SJCRH30 (cell line): Measurements from ENCODE around the gene ST6GALNAC3. TPM values are rescaled to one million over a fixed set of nuclear protein-coding genes. Genes with fewer than 3 reads are reported as not detected.
A peak's percentile ranks its signal among the peaks of the same experiment; 100 is the strongest.
"Not testable (repeated sequence)": the region's sequence is repeated elsewhere in the genome, so short reads cannot be mapped to it uniquely, and the experiment has no call there.

ENCODE experiments used
- DNase-seq, 2 experiments: peaks; one replicate each; pipeline ENCODE4 v3.0.0-alpha.2; 2015 to 2020
- H3K27ac ChIP-seq: fragments of 250-450 bp; sonication (Bioruptor Pico); 2 replicates; pipeline ENCODE4 v1.5.1; 2020; ENCODE audit warnings: mild to moderate bottlenecking, moderate library complexity
- H3K27me3 ChIP-seq: fragments of 250-450 bp; sonication (Bioruptor Pico); 2 replicates; pipeline ENCODE4 v1.5.1; 2020; ENCODE audit warnings: mild to moderate bottlenecking, moderate library complexity
- H3K36me3 ChIP-seq: fragments of 250-450 bp; sonication (Bioruptor Pico); 2 replicates; pipeline ENCODE4 v1.5.1; 2020; ENCODE audit warnings: mild to moderate bottlenecking, moderate library complexity
- H3K4me1 ChIP-seq: fragments of 250-450 bp; sonication (Bioruptor Pico); 2 replicates; pipeline ENCODE4 v1.5.1; 2020; ENCODE audit warnings: mild to moderate bottlenecking, moderate library complexity
- H3K4me3 ChIP-seq: fragments of 250-450 bp; sonication (Bioruptor Pico); 2 replicates; pipeline ENCODE4 v1.5.1; 2020; ENCODE audit warnings: mild to moderate bottlenecking, moderate library complexity
- H3K9me3 ChIP-seq: fragments of 250-450 bp; sonication (Bioruptor Pico); replicated peaks from 2 replicates; pipeline ENCODE4 v1.5.1; 2020; ENCODE audit warnings: mild to moderate bottlenecking, moderate library complexity
- total RNA-seq: library from RNA; depleted of rRNA; stranded (reverse); fragments of >200 nt; shearing (Covaris generic); gene quantifications from 2 replicates; pipeline ENCODE4 v1.2.3, GENCODE V29; 2014; rRNA removed

The ST6GALNAC3 gene
- 4.8 and 6.4 TPM in 2 replicates for total RNA-seq

DNA sequence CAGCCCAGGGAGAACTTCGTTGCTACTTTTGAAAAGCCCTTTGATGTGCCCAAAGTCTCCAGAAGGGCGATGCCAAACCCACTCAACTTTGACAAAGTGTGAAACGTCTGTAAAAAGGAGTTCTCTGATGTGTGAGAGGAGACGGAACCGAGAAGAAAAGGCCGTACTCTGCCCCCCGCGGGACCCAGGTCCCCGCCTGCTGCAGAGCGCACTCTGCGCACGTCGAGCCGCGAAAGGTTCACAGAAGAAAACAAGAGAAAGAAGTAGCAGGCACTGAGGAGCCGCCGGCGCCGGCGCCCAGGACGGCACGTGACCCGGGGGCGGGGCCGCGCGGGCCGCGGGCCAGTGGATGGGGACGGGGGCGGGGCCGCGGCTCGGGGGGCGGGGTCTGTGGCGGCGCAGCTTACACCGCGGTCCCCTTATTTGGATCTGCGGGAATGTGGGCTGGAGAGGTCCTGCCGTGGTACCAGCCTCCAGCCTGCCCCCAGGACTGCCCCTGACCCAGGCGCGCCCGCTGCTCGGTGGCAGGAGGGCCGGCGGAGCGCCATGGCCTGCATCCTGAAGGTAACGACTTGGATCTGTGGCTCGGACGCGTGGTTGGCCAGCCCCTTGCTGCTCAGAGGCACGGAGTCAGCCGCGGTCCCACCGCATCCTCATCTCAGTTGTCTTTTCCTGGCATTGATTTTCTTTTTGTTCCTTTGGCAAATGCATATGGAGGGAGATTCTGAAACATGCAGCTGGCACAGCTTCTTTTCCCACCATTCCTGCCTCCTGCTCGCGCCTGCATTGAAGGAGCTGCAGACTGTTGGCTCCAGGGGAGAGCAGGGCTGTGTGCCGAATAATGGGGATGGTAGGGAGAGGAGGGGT, at the start of gene ST6GALNAC3:
Gene ST6GALNAC3, plus strand, starts transcription at position 426 of the 867 bp plus-strand sequence.
- DNase-seq: peak; percentile 80 to 85
- Histone ChIP-seq H3K36me3 (no peaks in the 10 kb centered on the region), H3K27ac (peak within 1 kb of the TSS; percentile 49), H3K27me3 (no peaks in the 10 kb centered on the region), H3K4me3 (peak within 1 kb of the TSS; percentile 81), H3K9me3 (no peaks in the 10 kb centered on the region), H3K4me1 (peaks cover 5% of the 10 kb centered on the region; the same call in 1 of the 2 replicates)

DNA sequence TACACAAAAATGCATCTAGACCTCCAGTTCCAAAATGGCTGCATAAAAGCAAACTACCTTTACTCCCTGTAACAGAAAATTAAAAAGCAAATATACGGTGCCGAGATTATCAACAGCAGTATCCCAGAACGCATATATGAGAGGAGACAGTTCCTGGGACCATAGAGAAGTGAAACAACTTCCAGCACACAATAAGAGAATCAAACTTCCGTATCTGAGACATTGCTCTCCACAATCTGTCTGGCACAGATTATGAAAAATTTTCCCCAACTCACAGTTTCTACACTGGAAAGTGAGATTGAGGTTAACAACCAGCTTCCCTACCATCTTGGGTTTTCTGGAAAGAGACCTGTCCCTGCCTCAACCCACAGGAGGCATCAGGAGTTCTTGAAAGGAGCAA, 47.2 kb upstream of the ST6GALNAC3 start:
- DNase-seq: no peak
- Histone ChIP-seq H3K27ac (no peak overlapping the region), H3K36me3 (no peaks in the 10 kb centered on the region), H3K4me3 (no peak overlapping the region), H3K4me1 (peaks cover 24% of the 10 kb centered on the region), H3K27me3 (no peaks in the 10 kb centered on the region), H3K9me3 (no peaks in the 10 kb centered on the region)

DNA sequence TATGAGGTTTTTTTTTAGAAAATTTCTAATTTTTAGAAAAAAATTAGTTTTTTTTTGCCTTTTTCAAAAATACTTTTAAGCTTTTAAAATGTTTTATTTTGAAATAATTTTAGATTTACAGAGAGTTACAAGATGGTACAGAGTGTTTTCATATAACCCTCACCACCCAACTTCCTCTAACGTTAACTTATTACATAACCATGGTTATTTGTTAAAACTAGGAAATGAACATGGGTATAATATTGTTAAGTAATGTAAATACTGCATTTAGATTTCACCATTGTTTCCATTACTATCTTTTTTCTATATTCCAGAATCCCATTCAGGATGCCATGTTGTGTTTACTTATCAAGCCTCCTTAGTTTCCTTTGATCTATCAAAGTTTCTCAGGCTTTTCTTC, 45.2 kb upstream of the ST6GALNAC3 start:
- peaks cover 17% of the 10 kb centered on the region for H3K4me1 ChIP-seq
- H3K36me3 ChIP-seq: no peaks in the 10 kb centered on the region
- no peaks in the 10 kb centered on the region for H3K9me3 ChIP-seq
- no peak overlapping the region for H3K4me3 ChIP-seq
- DNase-seq: no peak
- no peaks in the 10 kb centered on the region for H3K27me3 ChIP-seq
- H3K27ac ChIP-seq: no peak overlapping the region

DNA sequence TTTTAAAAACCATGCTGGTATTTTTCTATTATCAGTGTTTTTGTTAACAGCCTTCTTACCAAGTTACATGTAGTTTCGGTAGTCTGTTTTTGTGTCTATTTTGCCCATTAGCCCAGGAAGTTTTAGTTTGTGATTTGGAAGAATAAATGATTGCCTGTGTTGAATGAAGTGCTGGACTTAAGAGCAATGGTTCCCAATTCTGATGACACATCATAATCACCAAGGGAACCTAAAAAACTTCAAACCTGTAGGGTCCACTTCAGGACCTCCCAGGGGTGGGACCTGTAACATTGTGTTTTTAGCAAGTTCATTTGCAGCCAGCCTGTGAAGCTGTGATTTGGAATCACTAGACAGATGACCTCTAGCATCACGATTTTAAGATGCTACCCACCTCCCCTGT, 43.0 kb upstream of the ST6GALNAC3 start:
- H3K27ac ChIP-seq: no peak overlapping the region
- H3K4me1 ChIP-seq: peaks cover 9% of the 10 kb centered on the region
- H3K36me3 ChIP-seq: no peaks in the 10 kb centered on the region
- H3K27me3 ChIP-seq: no peaks in the 10 kb centered on the region
- no peaks in the 10 kb centered on the region for H3K9me3 ChIP-seq
- no peak for DNase-seq
- no peak overlapping the region for H3K4me3 ChIP-seq

DNA sequence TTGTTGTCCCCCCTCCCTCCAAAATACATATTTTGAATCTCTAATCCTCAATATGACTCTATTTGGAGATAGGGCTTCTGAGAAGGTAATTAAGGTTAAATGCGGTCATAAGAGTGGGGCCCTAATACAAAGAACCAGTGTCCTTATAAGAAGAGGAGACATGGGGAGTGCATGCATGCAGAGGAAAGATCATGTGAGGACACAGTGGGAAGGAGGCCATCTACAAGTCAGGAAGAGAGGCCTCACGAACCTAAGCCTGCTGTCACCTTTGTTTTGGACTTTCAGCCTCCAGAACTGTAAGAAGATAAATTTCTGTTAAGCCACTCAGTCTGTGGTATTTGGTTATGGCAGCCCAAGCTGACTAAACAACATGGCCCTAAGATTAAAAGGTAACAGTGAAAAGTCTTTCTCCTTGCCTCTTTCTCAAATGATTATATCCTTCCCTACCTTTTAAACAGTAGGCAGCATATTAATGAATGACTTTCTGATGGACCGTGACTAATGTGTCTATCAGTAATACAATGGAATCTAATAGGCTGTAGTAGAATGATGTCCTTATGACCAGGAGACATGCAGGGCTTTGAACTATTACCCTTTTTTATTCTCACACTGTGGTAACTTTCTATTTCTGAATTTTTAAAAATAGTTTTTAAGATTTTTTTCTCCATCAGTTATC, 40.6 kb upstream of the ST6GALNAC3 start:
- H3K9me3 ChIP-seq: no peaks in the 10 kb centered on the region
- H3K4me1 ChIP-seq: peaks cover 27% of the 10 kb centered on the region
- no peaks in the 10 kb centered on the region for H3K36me3 ChIP-seq
- no peak overlapping the region for H3K27ac ChIP-seq
- no peaks in the 10 kb centered on the region for H3K27me3 ChIP-seq
- DNase-seq: no peak
- H3K4me3 ChIP-seq: no peak overlapping the region

DNA sequence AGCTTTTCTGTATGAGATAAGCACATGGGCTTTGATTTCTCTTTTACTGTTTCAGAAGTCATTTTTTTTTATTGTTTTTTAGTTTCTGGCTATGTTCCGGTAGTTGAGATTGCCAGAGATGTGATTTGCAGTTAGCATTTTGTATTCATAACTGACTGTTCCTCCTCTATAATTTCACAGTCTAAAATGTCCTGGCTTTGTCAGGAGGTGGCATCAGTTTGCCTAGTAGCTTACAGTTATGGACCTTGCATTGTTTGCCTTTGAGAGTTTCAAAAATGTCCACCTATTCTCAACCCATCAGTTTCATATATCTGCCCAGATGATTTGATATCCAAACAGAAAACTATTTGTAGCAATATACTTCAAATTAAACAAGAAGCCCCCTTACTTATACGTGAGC, 39.5 kb upstream of the ST6GALNAC3 start:
- no peak for DNase-seq
- no peak overlapping the region for H3K27ac ChIP-seq
- H3K9me3 ChIP-seq: no peaks in the 10 kb centered on the region
- no peak overlapping the region for H3K4me3 ChIP-seq
- H3K27me3 ChIP-seq: no peaks in the 10 kb centered on the region
- H3K36me3 ChIP-seq: no peaks in the 10 kb centered on the region
- peaks cover 30% of the 10 kb centered on the region for H3K4me1 ChIP-seq

DNA sequence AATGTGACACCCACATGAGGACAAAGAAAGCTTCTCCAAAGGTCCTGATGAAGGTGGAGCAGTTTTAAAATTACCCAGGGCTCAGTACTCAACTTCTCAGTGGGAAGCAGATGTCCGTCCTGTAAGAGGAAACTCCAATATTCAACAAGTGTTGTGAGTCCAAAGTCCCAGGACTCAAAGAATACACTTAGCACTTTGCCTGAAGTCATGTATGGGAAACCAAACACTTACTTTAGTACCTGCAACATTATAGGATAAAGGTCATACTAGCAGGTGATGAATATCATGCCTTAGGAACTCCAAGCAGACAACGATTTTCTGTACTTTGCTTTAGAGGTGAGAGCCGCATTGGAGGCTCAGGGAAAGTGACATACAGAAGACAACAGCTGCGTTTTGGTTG, 37.2 kb upstream of the ST6GALNAC3 start:
- Histone ChIP-seq H3K27me3 (no peaks in the 10 kb centered on the region), H3K4me3 (no peak overlapping the region), H3K36me3 (no peaks in the 10 kb centered on the region), H3K27ac (no peak overlapping the region), H3K4me1 (peaks cover 24% of the 10 kb centered on the region), H3K9me3 (no peaks in the 10 kb centered on the region)
- peak in 1 of 2 experiments; percentile 56 for DNase-seq

DNA sequence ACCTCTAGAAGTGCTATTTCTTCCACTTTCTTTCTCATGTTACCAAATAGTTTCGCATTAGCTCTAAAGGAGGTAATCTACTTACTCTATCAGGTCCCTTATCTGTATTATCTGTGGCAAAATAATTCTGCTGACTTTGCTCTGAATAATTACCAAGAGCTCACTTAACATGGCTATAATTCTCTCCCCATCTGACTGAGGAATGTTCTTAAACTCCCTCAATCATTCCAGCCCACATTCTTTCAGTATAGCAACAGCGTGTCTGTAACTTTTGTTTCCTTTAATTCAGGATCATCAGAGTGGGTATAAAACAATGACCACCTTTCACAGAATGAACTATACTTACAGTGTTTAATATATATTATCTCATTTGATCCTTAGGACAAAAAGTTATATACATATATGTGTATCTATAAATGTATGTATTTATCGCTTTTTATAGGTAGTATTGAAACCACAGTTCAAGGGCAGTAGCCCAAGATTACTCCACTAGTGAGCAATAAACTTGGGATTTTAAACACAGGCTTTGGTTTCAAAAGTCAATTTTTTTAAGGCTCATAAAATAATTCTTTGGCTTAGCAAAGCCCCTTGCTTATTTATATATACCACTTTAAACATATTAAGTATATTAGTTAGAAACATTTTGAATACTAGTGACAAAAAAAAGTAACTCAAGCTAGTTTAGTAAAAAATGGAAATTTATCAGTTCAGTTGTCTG, 36.1 kb upstream of the ST6GALNAC3 start:
- Histone ChIP-seq H3K27ac (no peak overlapping the region), H3K4me3 (no peak overlapping the region), H3K9me3 (no peaks in the 10 kb centered on the region), H3K36me3 (no peaks in the 10 kb centered on the region), H3K4me1 (peaks cover 23% of the 10 kb centered on the region), H3K27me3 (no peaks in the 10 kb centered on the region)
- DNase-seq: no peak

DNA sequence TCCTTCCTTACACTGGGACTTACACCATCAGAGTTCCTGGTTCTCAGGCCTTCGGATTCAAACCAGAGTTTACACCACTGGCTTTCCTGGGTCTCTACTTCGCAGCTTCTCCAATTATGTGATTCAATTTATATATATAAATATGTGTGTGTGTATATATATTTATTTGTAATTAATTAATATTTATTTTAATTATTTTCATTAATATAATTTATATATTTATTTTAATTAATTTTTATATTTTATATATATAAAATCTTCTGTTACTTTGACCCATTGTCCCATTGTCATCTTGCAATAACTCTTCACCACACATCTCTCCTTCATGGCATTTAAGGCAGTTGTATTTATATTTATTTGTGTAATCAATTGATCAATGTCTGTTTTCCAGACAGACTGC, 28.4 kb upstream of the ST6GALNAC3 start:
- DNase-seq: no peak
- H3K9me3 ChIP-seq: no peaks in the 10 kb centered on the region; the same call in 1 of the 2 replicates
- H3K4me3 ChIP-seq: no peak overlapping the region
- no peaks in the 10 kb centered on the region for H3K27me3 ChIP-seq
- no peaks in the 10 kb centered on the region for H3K4me1 ChIP-seq
- H3K36me3 ChIP-seq: no peaks in the 10 kb centered on the region
- H3K27ac ChIP-seq: no peak overlapping the region

DNA sequence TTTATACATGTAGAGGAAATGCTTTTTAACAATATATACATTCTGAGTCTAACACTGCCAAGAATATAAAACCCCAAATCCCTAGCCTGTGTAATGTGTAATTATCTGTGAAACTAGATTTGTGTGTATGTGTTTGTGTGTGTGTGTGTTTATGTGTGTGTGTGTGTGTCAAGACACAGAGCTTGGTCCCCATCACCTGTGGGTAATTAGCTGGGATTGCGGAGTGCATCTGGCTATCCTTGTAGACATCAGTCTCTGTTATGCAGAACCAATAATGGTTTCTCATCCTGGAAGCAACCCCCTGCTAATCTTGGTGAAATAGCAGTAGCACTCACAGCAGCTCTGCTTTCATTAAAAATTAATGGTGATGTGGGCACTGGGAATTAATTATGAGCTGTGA, 26.3 kb upstream of the ST6GALNAC3 start:
- DNase-seq: no peak
- Histone ChIP-seq H3K27ac (no peak overlapping the region), H3K9me3 (no peaks in the 10 kb centered on the region; the same call in 1 of the 2 replicates), H3K4me3 (no peak overlapping the region), H3K36me3 (no peaks in the 10 kb centered on the region), H3K4me1 (no peaks in the 10 kb centered on the region), H3K27me3 (no peaks in the 10 kb centered on the region)

DNA sequence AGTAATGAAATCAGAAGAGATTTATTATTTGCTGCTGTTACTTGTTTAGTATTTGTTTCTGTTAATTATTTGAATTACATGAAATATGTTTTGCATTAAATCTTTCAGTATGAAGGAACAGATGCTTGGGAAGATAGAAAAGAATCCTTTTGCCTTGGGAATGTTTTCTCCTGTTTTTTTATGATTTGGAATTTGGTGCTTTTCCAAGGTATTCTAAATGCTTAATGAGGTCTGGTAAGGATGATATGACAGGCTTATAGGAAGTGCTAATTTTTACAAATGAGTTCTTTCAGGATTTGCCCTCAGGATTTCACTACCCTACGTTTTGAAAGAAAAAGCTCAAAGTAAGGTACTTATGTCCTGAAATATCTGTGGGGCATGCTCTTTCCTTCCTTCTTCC, 25.6 kb upstream of the ST6GALNAC3 start:
- no peaks in the 10 kb centered on the region; the same call in 1 of the 2 replicates for H3K9me3 ChIP-seq
- H3K4me1 ChIP-seq: no peaks in the 10 kb centered on the region
- DNase-seq: no peak
- H3K4me3 ChIP-seq: no peak overlapping the region
- no peaks in the 10 kb centered on the region for H3K36me3 ChIP-seq
- H3K27me3 ChIP-seq: no peaks in the 10 kb centered on the region
- no peak overlapping the region for H3K27ac ChIP-seq

DNA sequence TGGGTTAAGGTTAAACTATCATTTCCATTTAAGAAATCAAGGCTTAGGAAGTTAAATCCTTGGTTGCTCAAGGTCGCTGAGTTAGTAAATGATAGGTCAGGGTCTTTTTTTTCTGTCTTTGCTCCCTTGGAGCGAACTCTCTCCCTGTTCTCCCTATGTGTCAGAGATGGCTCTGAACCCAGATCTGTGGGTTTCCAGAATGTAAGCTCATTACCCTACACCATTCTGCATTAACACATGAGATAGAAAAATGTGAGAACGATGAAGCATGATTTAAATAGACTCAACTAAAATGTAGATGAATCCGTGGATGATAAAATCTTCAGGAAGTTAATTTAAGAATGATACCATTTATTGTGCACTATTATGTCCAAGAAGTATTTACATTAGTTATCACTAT, 25.0 kb upstream of the ST6GALNAC3 start:
- Histone ChIP-seq H3K9me3 (no peaks in the 10 kb centered on the region; the same call in 1 of the 2 replicates), H3K36me3 (no peaks in the 10 kb centered on the region), H3K27ac (no peak overlapping the region), H3K4me3 (no peak overlapping the region), H3K27me3 (no peaks in the 10 kb centered on the region), H3K4me1 (no peaks in the 10 kb centered on the region)
- no peak for DNase-seq

DNA sequence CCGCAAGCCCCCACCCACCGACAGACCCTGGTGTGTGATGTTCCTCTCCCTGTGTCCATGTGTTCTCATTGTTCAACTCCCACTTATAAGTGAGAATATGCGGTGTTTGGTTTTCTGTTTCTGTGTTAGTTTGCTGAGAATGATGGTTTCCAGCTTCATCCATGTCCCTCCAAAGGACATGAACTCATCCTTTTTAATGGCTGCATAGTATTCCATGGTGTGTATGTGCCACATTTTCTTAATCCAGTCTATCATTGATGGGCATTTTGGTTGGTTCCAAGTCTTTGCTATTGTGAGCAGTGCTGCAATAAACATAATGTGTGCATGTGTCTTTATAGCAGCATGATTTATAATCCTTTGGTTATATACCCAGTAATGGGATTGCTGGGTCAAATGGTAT, 24.5 kb upstream of the ST6GALNAC3 start:
- H3K9me3 ChIP-seq, H3K36me3 ChIP-seq, H3K4me1 ChIP-seq, H3K27me3 ChIP-seq, H3K27ac ChIP-seq, DNase-seq, H3K4me3 ChIP-seq: not testable (repeated sequence)

DNA sequence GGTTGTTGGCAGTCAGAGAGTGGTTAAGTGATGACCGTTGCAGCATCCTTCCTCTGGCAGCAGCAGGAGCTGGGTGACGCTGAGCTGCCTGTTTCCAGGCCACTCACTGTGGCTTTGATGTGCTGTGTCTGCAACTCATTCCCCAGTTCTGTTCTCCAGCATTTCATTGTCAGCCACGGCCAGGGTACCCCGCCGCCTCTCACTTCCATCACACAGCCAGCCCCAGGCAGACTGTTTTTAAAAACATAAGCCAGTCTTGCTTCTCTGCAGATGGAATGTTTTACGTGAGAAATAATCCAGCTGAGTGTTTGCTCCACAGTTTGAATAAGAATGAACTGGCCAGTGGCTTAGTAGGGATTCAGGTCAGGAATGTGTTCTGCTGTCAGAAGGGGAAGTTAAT, 21.5 kb upstream of the ST6GALNAC3 start:
- Histone ChIP-seq H3K36me3 (no peaks in the 10 kb centered on the region), H3K27ac (no peak overlapping the region), H3K9me3 (no peaks in the 10 kb centered on the region; the same call in 1 of the 2 replicates), H3K27me3 (no peaks in the 10 kb centered on the region), H3K4me3 (no peak overlapping the region), H3K4me1 (no peaks in the 10 kb centered on the region)
- DNase-seq: no peak

DNA sequence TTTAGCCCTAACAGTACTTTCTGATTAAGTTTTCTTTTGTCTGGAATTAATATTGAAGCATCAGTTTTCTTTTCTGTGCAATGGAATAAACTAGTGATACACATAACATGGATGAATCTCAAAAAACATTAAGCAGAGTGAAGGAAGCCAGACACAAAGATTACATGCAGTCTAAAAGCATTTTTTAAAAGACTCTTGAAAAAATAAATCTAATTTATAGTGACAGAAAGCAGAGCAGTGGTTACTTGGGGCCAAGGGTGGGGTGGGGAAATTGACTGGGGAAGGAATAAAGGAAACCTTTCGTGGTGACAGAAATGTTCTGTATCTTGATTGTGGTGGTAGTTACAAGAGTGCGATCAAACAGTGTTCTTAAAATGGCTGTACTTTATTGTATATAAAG, 20.2 kb upstream of the ST6GALNAC3 start:
- H3K27me3 ChIP-seq: no peaks in the 10 kb centered on the region
- H3K4me1 ChIP-seq: no peaks in the 10 kb centered on the region; the same call in 1 of the 2 replicates
- H3K9me3 ChIP-seq: no peaks in the 10 kb centered on the region; the same call in 1 of the 2 replicates
- H3K36me3 ChIP-seq: no peaks in the 10 kb centered on the region
- DNase-seq: no peak
- H3K4me3 ChIP-seq: no peak overlapping the region
- H3K27ac ChIP-seq: no peak overlapping the region
